Measurements from ENCODE around the gene LHFPL2. TPM values are rescaled to one million over a fixed set of nuclear protein-coding genes. Genes with fewer than 3 reads are reported as not detected.
A peak's percentile ranks its signal among the peaks of the same experiment; 100 is the strongest.

LHFPL2 gene
- total RNA-seq, 1 donor from 2014 or later = 113 TPM

GRCh38 chr5:78637468-78637867, 11.1 kb downstream of the LHFPL2 start:
- TF ChIP-seq CTCF (IDR thresholded peaks at IDR 0.05) = no peak
- H3K4me1 Mint-ChIP-seq (ENCODE audit: unreplicated experiment) = peaks cover 83% of the 10 kb centered on the region
- no peak for DNase-seq (ENCODE audit: extremely low spot score, unreplicated experiment)
- H3K36me3 Mint-ChIP-seq (ENCODE audit: unreplicated experiment) = peaks cover 21% of the 10 kb centered on the region
- H3K4me3 Mint-ChIP-seq (ENCODE audit: unreplicated experiment) = no peak overlapping the region
- H3K27ac Mint-ChIP-seq (ENCODE audit: unreplicated experiment) = no peak overlapping the region
- H3K27me3 Mint-ChIP-seq (ENCODE audit: unreplicated experiment) = no peaks in the 10 kb centered on the region
- H3K9me3 Mint-ChIP-seq (ENCODE audit: unreplicated experiment) = no peaks in the 10 kb centered on the region

- Mint-ChIP-seq H3K27ac (ENCODE audit: unreplicated experiment) (no peak overlapping the region), H3K36me3 (ENCODE audit: unreplicated experiment) (peaks cover 29% of the 10 kb centered on the region), H3K9me3 (ENCODE audit: unreplicated experiment) (no peaks in the 10 kb centered on the region), H3K4me1 (ENCODE audit: unreplicated experiment) (peaks cover 77% of the 10 kb centered on the region), H3K4me3 (ENCODE audit: unreplicated experiment) (no peak overlapping the region), H3K27me3 (ENCODE audit: unreplicated experiment) (no peaks in the 10 kb centered on the region)
- TF ChIP-seq CTCF (IDR thresholded peaks at IDR 0.05) = no peak
- no peak for DNase-seq (ENCODE audit: extremely low spot score, unreplicated experiment)
Observed at GRCh38 chr5:78636682-78637081, 11.9 kb downstream of the LHFPL2 start.

- no peak overlapping the region for H3K4me3 Mint-ChIP-seq (ENCODE audit: unreplicated experiment)
- H3K36me3 Mint-ChIP-seq (ENCODE audit: unreplicated experiment) = peaks cover 43% of the 10 kb centered on the region
- H3K9me3 Mint-ChIP-seq (ENCODE audit: unreplicated experiment) = no peaks in the 10 kb centered on the region
- H3K27me3 Mint-ChIP-seq (ENCODE audit: unreplicated experiment) = no peaks in the 10 kb centered on the region
- DNase-seq (ENCODE audit: extremely low spot score, unreplicated experiment) = no peak
- TF ChIP-seq CTCF (IDR thresholded peaks at IDR 0.05) = peak; percentile 23
- H3K27ac Mint-ChIP-seq (ENCODE audit: unreplicated experiment) = no peak overlapping the region
- H3K4me1 Mint-ChIP-seq (ENCODE audit: unreplicated experiment) = peaks cover 61% of the 10 kb centered on the region
Observed at GRCh38 chr5:78634634-78635033, 13.9 kb downstream of the LHFPL2 start.

- Mint-ChIP-seq H3K27ac (ENCODE audit: unreplicated experiment) (peak overlapping the region; percentile 31), H3K27me3 (ENCODE audit: unreplicated experiment) (no peaks in the 10 kb centered on the region), H3K36me3 (ENCODE audit: unreplicated experiment) (peaks cover 45% of the 10 kb centered on the region), H3K4me3 (ENCODE audit: unreplicated experiment) (no peak overlapping the region), H3K9me3 (ENCODE audit: unreplicated experiment) (no peaks in the 10 kb centered on the region), H3K4me1 (ENCODE audit: unreplicated experiment) (peaks cover 59% of the 10 kb centered on the region)
- DNase-seq (ENCODE audit: extremely low spot score, unreplicated experiment) = no peak
- TF ChIP-seq CTCF (IDR thresholded peaks at IDR 0.05) = no peak
Observed at GRCh38 chr5:78634229-78634628, 14.3 kb downstream of the LHFPL2 start.

- Mint-ChIP-seq H3K9me3 (ENCODE audit: unreplicated experiment) (no peaks in the 10 kb centered on the region), H3K27ac (ENCODE audit: unreplicated experiment) (peak overlapping the region; percentile 31), H3K36me3 (ENCODE audit: unreplicated experiment) (peaks cover 48% of the 10 kb centered on the region), H3K4me1 (ENCODE audit: unreplicated experiment) (peaks cover 61% of the 10 kb centered on the region), H3K27me3 (ENCODE audit: unreplicated experiment) (no peaks in the 10 kb centered on the region), H3K4me3 (ENCODE audit: unreplicated experiment) (no peak overlapping the region)
- no peak for DNase-seq (ENCODE audit: extremely low spot score, unreplicated experiment)
- no peak for TF ChIP-seq CTCF (IDR thresholded peaks at IDR 0.05)
Observed at GRCh38 chr5:78633700-78634099, 14.9 kb downstream of the LHFPL2 start.
